Subcutaneous abdominal adipose tissue (tissue), 5 donors: ENCODE measurements around the gene CTLA4.

ENCODE experiments used
- H3K27ac ChIP-seq: one replicate; pipeline ENCODE4 v1.7.0; 2013; ENCODE audit warnings: low read depth, mild to moderate bottlenecking, inconsistent platforms, low read length, moderate library complexity
- H3K27me3 ChIP-seq, 5 donors: one replicate each; pipeline ENCODE4 v1.7.0; 2013; ENCODE audit warnings: low read length in 5 of 5, inconsistent platforms in 1 of 5; ENCODE audit not compliant: control insufficient read depth in 5 of 5, insufficient read depth in 4 of 5
- H3K36me3 ChIP-seq, 5 donors: one replicate each; pipeline ENCODE4 v1.7.0; 2013; ENCODE audit warnings: low read length in 5 of 5; ENCODE audit not compliant: control insufficient read depth in 5 of 5, insufficient read depth in 5 of 5
- H3K4me1 ChIP-seq, 5 donors: one replicate each; pipeline ENCODE4 v1.7.0; 2013; ENCODE audit warnings: low read length in 5 of 5, mild to moderate bottlenecking in 3 of 5, moderate library complexity in 1 of 5; ENCODE audit not compliant: control insufficient read depth in 5 of 5, insufficient read depth in 5 of 5
- H3K4me3 ChIP-seq, 5 donors: one replicate each; pipeline ENCODE4 v1.7.0; 2013; ENCODE audit warnings: low read length in 5 of 5, low read depth in 1 of 5
- H3K9ac ChIP-seq, 5 donors: one replicate each; pipeline ENCODE4 v1.7.0; 2013; ENCODE audit warnings: low read length in 5 of 5, mild to moderate bottlenecking in 4 of 5, moderate library complexity in 3 of 5
- H3K9me3 ChIP-seq, 5 donors: one replicate each; pipeline ENCODE4 v1.7.0; 2013; ENCODE audit warnings: low read length in 5 of 5; ENCODE audit not compliant: control insufficient read depth in 5 of 5
- donor health status: healthy.
- donor health status: healthy.
- donor health status: healthy.
- donor health status: healthy.
- donor health status: healthy.

Gene CTLA4

GRCh38 chr2:203904022-203904421 lies 36.5 kb downstream of the CTLA4 start:
- no peak overlapping the region for H3K27ac ChIP-seq
- no peaks in the 10 kb centered on the region for H3K36me3 ChIP-seq
- no peaks in the 10 kb centered on the region for H3K27me3 ChIP-seq
- H3K4me3 ChIP-seq: no peak overlapping the region
- no peak overlapping the region for H3K9ac ChIP-seq
- H3K4me1 ChIP-seq: peaks cover 0 to 12% (median 10%) of the 10 kb centered on the region in 5 donors
- peaks cover 9 to 22% (median 14%) of the 10 kb centered on the region in 5 donors for H3K9me3 ChIP-seq

GRCh38 chr2:203905656-203906055 lies 38.1 kb downstream of the CTLA4 start:
- Histone ChIP-seq H3K9ac (no peak overlapping the region), H3K9me3 (peaks cover 9 to 22% (median 14%) of the 10 kb centered on the region in 5 donors), H3K27me3 (no peaks in the 10 kb centered on the region), H3K4me1 (peaks cover 0 to 23% (median 19%) of the 10 kb centered on the region in 5 donors), H3K36me3 (no peaks in the 10 kb centered on the region), H3K4me3 (no peak overlapping the region), H3K27ac (no peak overlapping the region)

- peaks cover 0 to 23% (median 19%) of the 10 kb centered on the region in 5 donors for H3K4me1 ChIP-seq
- H3K27ac ChIP-seq: peak overlapping the region; percentile 44
- no peaks in the 10 kb centered on the region for H3K36me3 ChIP-seq
- H3K27me3 ChIP-seq: no peaks in the 10 kb centered on the region
- peak overlapping the region in 1 of 5 donors; percentile 8 for H3K4me3 ChIP-seq
- H3K9ac ChIP-seq: no peak overlapping the region
- peaks cover 0 to under 1% (median 0%) of the 10 kb centered on the region in 5 donors for H3K9me3 ChIP-seq
Measured at GRCh38 chr2:203908066-203908796, 40.7 kb downstream of the CTLA4 start.

DNA sequence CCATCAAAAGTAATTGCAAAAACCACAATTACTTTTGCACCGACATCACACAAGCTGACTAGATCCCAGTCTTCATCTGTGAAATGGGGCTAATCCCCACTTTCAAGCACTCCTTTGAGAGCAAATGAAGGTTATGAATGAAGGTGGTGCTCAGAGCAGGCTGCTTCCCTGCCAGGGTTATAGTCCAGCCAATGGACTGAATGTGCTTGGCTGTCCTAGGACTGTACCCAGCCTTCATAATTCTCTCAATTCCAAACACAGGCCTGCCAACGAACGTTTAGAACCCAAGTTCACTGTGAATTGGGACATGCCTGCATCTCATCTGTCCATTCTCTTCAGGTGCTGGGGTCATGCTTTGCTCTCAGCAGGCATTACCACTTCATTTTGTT lies 41.2 kb downstream of the CTLA4 start:
- no peaks in the 10 kb centered on the region for H3K36me3 ChIP-seq
- peak overlapping the region; percentile 44 for H3K27ac ChIP-seq
- no peaks in the 10 kb centered on the region for H3K27me3 ChIP-seq
- no peaks in the 10 kb centered on the region for H3K9me3 ChIP-seq
- H3K4me1 ChIP-seq: peaks cover 0 to 23% (median 19%) of the 10 kb centered on the region in 5 donors
- peak overlapping the region in 1 of 5 donors; percentile 31 for H3K9ac ChIP-seq
- H3K4me3 ChIP-seq: peak overlapping the region in 2 of 5 donors; percentile 8 to 49

DNA sequence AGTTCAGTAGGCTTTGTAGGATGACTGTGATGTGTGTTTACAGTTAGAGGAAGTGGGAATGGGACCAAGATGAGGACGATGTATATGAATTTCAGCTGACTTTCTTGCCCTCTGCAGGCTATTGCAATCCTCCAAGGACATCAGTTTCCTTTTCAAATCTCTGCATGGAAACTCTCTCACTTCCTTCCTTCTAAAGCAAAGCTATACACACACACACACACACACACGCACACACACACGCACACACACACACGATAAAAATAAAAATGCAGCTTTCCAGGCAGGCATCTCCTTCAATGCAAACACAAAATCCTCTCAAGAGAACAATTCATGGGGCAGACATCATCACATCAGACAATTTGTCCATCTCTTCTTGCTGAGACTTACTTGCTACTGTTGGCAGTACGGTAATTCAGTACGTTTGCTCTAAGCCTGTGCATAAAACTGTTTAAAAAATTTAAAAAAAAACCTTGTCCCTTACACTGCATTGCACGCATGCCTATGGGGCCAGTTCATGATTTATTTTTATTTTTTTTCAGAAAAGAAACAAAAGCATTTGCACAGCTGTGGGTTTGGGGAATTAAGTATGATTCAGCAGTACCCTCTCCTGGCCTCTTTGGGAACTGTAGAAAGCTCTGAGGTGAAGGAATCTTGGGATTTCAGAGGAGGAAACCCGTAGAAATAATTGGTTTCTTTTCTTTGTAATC lies 41.8 kb downstream of the CTLA4 start:
- peak overlapping the region in 4 of 5 donors; percentile 49 to 58 (median 53) for H3K4me3 ChIP-seq
- H3K9me3 ChIP-seq: no peaks in the 10 kb centered on the region
- no peaks in the 10 kb centered on the region for H3K36me3 ChIP-seq
- peak overlapping the region; percentile 44 for H3K27ac ChIP-seq
- H3K27me3 ChIP-seq: no peaks in the 10 kb centered on the region
- peaks cover 0 to 24% (median 22%) of the 10 kb centered on the region in 5 donors for H3K4me1 ChIP-seq
- peak overlapping the region in 4 of 5 donors; percentile 31 to 53 (median 42) for H3K9ac ChIP-seq

- H3K4me3 ChIP-seq: peak overlapping the region in 4 of 5 donors; percentile 29 to 56 (median 50)
- H3K27ac ChIP-seq: peak overlapping the region; percentile 29
- peak overlapping the region in 4 of 5 donors; percentile 9 to 53 (median 42) for H3K9ac ChIP-seq
Measured at GRCh38 chr2:203909974-203910373, 42.4 kb downstream of the CTLA4 start.

GRCh38 chr2:203913947-203914346 lies 46.4 kb downstream of the CTLA4 start:
- H3K4me3 ChIP-seq: no peak overlapping the region
- no peak overlapping the region for H3K27ac ChIP-seq

More at GRCh38 chr2:203909974-203910373, 42.4 kb downstream of the CTLA4 start:
- H3K27me3 ChIP-seq: no peaks in the 10 kb centered on the region
- H3K9me3 ChIP-seq: no peaks in the 10 kb centered on the region
- H3K4me1 ChIP-seq: peaks cover under 1 to 25% (median 23%) of the 10 kb centered on the region in 5 donors
- no peaks in the 10 kb centered on the region for H3K36me3 ChIP-seq

DNA sequence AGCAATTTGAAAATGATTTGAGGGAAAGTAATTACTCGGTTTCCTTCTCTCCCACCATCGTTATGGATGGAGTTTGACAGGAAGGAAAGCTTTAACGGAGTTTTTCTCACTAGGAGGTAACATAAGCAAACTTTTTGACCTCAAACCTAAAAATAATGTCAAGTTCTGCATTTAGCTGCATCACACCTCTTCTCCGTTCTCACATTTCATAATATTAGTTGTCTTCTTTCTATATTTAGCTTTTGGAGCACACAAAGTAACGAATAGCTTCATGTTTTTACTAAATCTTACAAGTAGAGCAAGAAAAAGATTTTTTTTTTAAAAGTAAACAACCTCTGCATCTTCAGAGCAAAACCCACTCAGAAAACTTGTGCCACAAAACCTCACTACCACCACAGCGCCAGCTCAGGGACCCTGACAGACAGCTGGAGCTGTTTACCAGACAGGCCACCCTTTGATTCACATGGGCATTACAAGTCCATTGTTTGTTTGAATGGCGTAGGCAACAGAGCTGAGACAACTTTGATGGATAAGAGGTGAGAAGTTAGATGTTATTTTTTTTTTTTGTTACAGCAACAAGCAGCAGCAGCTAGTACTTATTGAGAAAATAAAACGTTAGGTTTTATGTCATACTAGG lies 47.1 kb downstream of the CTLA4 start:
- Histone ChIP-seq H3K27ac (no peak overlapping the region), H3K27me3 (no peaks in the 10 kb centered on the region), H3K36me3 (no peaks in the 10 kb centered on the region), H3K9ac (no peak overlapping the region), H3K9me3 (no peaks in the 10 kb centered on the region), H3K4me3 (no peak overlapping the region), H3K4me1 (peaks cover 5 to 13% (median 11%) of the 10 kb centered on the region in 5 donors)

More at GRCh38 chr2:203913947-203914346, 46.4 kb downstream of the CTLA4 start:
- Histone ChIP-seq H3K9ac (no peak overlapping the region), H3K27me3 (no peaks in the 10 kb centered on the region), H3K36me3 (no peaks in the 10 kb centered on the region), H3K9me3 (no peaks in the 10 kb centered on the region), H3K4me1 (peaks cover 5 to 20% (median 16%) of the 10 kb centered on the region in 5 donors)

GRCh38 chr2:203915256-203915655 lies 47.7 kb downstream of the CTLA4 start:
- Histone ChIP-seq H3K4me1 (peaks cover 5 to 9% (median 6%) of the 10 kb centered on the region in 5 donors), H3K27me3 (no peaks in the 10 kb centered on the region), H3K9me3 (no peaks in the 10 kb centered on the region), H3K9ac (peak overlapping the region in 1 of 5 donors; percentile 31), H3K27ac (no peak overlapping the region), H3K36me3 (no peaks in the 10 kb centered on the region), H3K4me3 (peak overlapping the region in 3 of 5 donors; percentile 17 to 30 (median 20))
